ENCODE measurements around the gene INTS2.
"Not testable (repeated sequence)": the region's sequence is repeated elsewhere in the genome, so short reads cannot be mapped to it uniquely, and the experiment has no call there.

INTS2 gene

DNA sequence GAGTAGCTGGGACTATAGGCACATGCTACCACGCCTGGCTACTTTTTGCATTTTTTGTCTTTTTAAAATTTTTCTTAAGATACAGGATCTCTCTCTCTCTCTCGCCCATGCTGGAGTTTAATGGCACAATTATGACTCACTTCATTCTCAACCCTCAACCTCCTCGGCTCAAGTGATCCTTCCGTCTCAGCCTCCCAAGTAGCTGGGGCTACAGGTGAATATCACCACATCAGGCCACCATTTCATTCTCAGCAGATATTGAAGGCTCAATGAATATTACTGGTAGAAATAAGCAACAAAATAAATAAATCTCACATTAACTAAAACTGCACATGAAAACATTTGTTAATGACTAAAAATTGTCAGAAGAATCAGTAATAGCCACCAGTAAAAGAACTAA is 106.1 kb downstream of the INTS2 start:
- DNase-seq (ENCODE audit: low read depth) = no peak

DNA sequence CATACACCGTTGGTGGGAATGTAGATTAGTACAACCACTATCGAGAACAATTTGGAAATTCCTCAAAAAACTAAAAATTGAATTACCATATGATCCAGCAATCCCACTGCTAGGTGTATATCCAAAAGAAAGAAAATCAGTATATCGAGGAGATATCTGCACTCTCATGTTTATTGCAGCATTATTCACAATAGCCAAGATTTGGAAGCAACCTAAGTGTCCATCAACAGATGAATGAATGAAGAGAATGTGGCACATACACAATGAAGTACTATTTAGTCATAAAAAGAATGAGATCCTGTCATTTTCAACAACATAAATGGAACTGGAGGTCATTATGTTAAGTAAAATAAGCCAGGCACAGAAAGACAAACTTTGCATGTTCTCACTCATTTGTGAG is 108.5 kb downstream of the INTS2 start:
- not testable (repeated sequence) for DNase-seq (ENCODE audit: low read depth)

- no peak for DNase-seq (ENCODE audit: low read depth)
These were observed 109.6 kb downstream of the INTS2 start for GRCh38 chr17:61818225-61818624.

DNA sequence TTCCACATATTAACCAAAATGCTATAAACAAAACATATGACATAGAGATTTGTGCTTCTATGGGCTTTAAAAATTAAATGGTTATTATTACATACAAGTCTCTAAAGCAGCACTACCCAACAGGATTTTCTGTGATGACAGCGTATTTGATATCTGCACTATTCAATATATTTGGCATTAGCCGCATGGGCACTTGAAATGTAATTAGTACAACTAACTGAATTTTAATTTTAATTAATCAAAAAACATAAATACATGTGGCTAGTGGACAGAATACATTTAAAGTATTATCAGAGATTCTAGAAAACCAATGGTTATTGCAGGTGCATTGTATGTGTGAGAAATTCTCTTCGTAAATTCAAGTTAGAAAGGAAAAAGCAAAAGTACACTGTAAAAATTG is 110.3 kb downstream of the INTS2 start:
- no peak for DNase-seq (ENCODE audit: low read depth)

DNA sequence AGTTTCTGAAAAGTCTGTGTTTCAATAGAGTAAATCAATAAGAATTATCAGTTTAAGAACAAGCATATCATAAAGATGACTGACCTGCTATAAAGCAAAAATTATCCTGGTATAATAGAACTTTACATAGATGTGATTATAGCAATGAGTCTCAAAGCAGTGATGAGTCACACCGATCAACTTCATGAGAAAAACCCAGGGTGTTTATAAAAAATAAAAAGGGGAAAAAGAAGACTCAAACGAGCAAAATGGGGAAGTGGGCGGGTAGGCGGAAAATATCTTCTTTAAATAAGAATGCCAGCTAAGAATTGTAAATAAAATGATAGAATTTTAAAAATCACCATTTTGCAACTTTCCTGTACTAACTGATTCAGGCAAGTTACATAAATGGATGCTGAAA is 111.2 kb downstream of the INTS2 start:
- no peak for DNase-seq (ENCODE audit: low read depth)

DNA sequence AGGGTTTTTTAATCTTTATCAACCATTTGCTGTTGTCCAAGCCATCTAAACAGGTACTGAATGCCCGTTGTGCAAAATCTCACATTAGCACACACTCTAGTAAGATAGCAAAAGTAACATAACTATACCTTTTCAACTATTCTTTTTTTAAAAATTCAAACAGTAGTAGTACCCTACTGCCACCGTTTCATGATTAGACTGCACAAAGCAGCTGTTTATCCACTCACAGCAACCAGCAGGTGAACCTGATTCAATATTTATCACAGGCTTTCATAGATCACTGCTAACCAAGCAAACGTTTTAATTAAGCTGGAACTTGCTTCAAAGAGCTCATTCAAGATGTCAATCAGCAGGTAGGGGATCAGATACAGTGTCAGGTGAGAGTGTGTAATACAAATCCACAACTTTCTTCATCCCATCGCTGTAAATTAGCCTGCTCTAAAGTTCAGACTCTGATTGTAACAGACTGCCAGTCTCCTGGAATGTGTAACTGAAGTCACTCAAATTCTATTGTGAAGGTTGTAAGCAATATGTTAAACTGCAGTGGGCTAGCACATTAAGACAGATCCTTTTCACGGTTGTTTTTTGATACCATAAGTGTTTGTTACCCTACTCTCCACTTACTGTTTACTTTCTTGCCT is 111.8 kb downstream of the INTS2 start:
- DNase-seq (ENCODE audit: low read depth) = no peak

Data from GM04503 (cell line).